LNCaP clone FGC (cell line): Measurements from ENCODE around the gene PNPLA6.
"Not testable (repeated sequence)": the region's sequence is repeated elsewhere in the genome, so short reads cannot be mapped to it uniquely, and the experiment has no call there.

ENCODE experiments used
- DNase-seq: peaks from one replicate; pipeline ENCODE4 v3.0.0-alpha.2; 2011; ENCODE audit warnings: low read depth
- H3K4me3 ChIP-seq: 2 replicates; pipeline ENCODE4 v1.5.1; 2011; ENCODE audit warnings: mild to moderate bottlenecking, low read depth, low read length, control low read depth
- CTCF ChIP-seq: IDR thresholded peaks from 2 replicates; pipeline ENCODE4 v1.5.1; 2012; ENCODE audit warnings: mild to moderate bottlenecking; ENCODE audit not compliant: control insufficient read depth, insufficient read depth; ENCODE audit errors: extremely low read depth

The PNPLA6 gene

DNA sequence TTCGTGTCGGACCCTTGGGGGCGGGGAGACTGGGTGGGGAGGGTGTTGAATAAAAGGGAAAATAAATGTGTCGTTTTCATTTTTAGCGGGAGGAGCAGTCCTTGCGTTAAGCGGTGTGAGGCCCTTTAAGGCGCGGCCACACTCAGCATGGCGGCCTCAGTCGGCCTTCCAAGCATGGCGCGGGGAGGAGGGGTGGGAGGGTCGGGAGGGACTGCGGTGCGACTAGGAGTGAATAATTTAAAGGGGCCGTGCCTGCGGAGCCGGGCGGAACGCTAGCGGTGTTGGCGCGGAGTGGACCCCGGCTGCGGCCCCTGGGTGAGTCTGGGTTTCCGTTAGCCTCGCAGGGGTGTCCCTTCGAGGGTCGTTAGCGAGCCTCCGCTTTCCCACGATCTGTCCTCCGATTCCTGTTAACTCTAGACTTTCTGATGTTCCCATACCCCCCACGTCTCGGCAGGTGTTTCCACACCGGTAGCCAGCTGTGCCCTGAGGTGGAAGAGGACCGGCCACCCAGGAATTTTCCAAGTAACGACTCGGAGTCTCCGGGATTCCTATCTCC is 1.5 kb upstream of the PNPLA6 start:
- H3K4me3 ChIP-seq, result peak overlapping the region; percentile 95
- TF ChIP-seq CTCF, result no peak
- peak; percentile 52 for DNase-seq

DNA sequence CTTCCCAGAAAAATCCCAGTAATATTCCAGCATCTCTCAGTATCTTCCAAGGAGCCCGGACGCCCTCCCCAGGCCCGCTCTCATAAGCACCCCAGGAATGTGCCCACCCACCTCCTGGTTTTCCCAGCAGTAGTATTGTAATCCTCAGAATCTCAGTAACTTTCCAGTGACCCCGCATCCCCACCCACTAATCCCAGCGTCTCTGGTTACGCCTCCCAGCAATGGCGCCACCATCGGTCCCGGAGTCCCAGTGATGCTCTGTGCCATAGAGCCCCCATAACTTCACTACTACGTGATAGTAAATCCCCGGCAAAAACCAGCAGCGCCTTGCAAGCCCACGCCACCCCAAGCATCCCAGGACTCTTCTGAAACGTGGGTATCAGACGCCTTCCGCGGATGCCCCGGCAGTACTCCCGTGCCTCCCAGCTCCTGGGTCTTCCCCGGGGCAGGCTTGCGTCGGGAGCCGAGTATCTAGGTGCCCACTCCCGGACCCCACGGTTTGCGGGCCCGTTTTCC is 928 bp upstream of the PNPLA6 start:
- DNase-seq, result no peak
- peak overlapping the region; percentile 95 for H3K4me3 ChIP-seq
- no peak; the same call in 1 of the 2 replicates for TF ChIP-seq CTCF

DNA sequence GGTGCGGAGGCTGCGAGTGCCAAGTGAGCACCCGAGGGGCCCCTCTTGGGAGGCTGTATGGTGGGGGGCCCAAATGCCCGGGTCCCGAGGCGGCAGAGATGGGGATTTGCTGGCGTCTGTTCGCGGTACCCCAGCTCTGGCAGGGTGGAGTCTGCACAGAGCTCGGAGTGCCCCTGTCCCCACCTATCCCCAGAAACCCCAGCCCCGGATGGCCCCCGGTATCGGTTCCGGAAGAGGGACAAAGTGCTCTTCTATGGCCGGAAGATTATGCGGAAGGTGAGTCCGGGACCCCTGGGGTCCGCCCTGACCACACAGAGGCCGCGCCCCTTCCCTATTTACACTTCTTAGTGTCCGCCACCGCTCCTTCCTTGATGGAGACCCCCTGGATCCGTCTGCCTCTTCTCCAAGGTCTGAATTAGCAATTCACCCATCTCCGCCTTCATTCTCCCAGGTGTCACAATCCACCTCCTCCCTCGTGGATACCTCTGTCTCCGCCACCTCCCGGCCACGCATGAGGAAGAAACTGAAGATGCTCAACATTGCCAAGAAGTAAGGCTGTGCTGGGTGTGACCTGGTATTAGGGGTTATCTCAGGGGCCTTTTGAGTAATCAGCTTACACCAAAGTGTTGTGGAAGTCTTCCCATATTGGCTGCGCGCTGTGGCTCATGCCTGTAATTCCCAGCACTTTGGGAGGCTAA is 630 bp downstream of the PNPLA6 start:
- DNase-seq, result no peak
- TF ChIP-seq CTCF, result peak; percentile 23
- H3K4me3 ChIP-seq, result peak overlapping the region; percentile 95

DNA sequence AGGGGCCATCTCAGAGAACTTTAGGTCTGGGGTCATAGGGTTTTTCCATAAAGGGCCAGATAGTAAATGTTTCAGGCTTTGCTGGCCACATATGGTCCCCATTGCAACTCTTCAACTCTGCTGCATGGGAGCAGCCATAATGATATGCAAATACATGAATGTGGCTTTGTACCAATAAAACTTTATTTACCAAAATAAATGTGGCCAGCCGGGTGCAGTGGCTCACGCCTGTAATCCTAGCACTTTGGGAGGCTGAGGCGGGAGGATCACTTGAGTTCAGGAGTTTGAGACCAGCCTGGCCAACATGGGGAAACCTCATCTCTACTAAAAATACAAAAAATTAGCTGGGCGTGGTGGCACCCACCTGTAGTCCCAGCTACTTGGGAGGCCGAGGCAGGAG is 3.5 kb downstream of the PNPLA6 start:
- not testable (repeated sequence) for DNase-seq

GRCh38 chr19:7539827-7540425 is 4.4 kb downstream of the PNPLA6 start:
- TF ChIP-seq CTCF, result no peak
- no peak for DNase-seq
- H3K4me3 ChIP-seq, result no peak overlapping the region

More for the DNA sequence above, 3.5 kb downstream of the PNPLA6 start:
- not testable (repeated sequence) for H3K4me3 ChIP-seq

- DNase-seq, result no peak
- no peak for TF ChIP-seq CTCF
- no peak overlapping the region for H3K4me3 ChIP-seq
These were observed 5.4 kb downstream of the PNPLA6 start for GRCh38 chr19:7540761-7541474.

DNA sequence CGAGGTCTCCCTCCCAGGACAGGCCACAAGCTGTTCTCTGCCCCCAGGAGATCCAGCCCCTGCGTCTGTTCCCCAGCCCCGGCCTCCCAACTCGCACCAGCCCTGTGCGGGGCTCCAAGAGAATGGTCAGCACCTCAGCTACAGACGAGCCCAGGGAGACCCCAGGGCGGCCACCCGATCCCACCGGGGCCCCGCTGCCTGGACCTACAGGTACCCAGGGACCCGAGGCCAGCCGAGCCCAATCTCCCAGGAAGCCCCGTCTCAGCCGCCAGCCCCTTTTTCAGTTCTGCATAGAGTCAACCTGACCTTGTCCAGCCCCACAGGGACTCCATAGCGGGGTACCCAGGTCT is 5.9 kb downstream of the PNPLA6 start:
- no peak for DNase-seq
- TF ChIP-seq CTCF, result no peak
- no peak overlapping the region for H3K4me3 ChIP-seq
